B cell (primary cell): Measurements from ENCODE around the gene DENND2A. TPM values are rescaled to one million over a fixed set of nuclear protein-coding genes. Genes with fewer than 3 reads are reported as not detected.

Source experiments
- ATAC-seq: fragments of 200-7000 bp; cut with Tn5 transposase; one replicate; pipeline ENCODE4 v1.10.0; 2021; ENCODE audit warnings: low read depth, mild to moderate bottlenecking, moderate number of reproducible peaks, moderate library complexity
- CTCF ChIA-PET: fragments of 350-600 bp; sonication (Branson Sonifier 250); formaldehyde crosslinking; loops from one replicate; lab custom pipeline; 2021; ENCODE audit warnings: antibody characterized with exemption, inconsistent platforms; lab: Charles Lee
- POLR2A ChIA-PET: fragments of 350-600 bp; sonication (Branson Sonifier 250); formaldehyde crosslinking; loops from one replicate; lab custom pipeline; 2021; ENCODE audit warnings: antibody characterized with exemption; lab: Charles Lee
- DNase-seq: peaks from one replicate; pipeline ENCODE4 v3.0.0; 2013
- H2AFZ ChIP-seq: 2 replicates; pipeline ENCODE4 v1.6.1; 2012; ENCODE audit warnings: mild to moderate bottlenecking, low read depth, low read length; ENCODE audit not compliant: insufficient read depth, poor library complexity, severe bottlenecking
- H3K27ac ChIP-seq, 2 donors: 1 replicate in 1 of 2; 2 replicates in 1 of 2; pipeline ENCODE4 v1.5.1; 2012 to 2013; ENCODE audit warnings: low read length in 2 of 2, mild to moderate bottlenecking in 2 of 2, moderate library complexity in 1 of 2
- H3K27me3 ChIP-seq, 4 experiments: fragments of 200-600 bp in 1 of 4; sonication (generic) in 1 of 4; replicated peaks in 1 of 4; 1 replicate in 2 of 4; 2 replicates in 2 of 4; pipeline versions ENCODE4 v1.6.1 to v1.7.0; 2013 to 2016; ENCODE audit warnings: low read length in 3 of 4, mild to moderate bottlenecking in 2 of 4, mixed read lengths in 1 of 4, moderate library complexity in 1 of 4; ENCODE audit not compliant: insufficient read depth in 4 of 4, control insufficient read depth in 3 of 4; ENCODE audit errors: control extremely low read depth in 1 of 4
- H3K36me3 ChIP-seq, 2 experiments: replicated peaks in 1 of 2; 1 replicate in 1 of 2; 2 replicates in 1 of 2; pipeline versions ENCODE4 v1.6.1 to v1.7.1; 2013; ENCODE audit warnings: low read length in 1 of 2; ENCODE audit not compliant: insufficient read depth in 2 of 2, control insufficient read depth in 1 of 2; ENCODE audit errors: control extremely low read depth in 1 of 2, extremely low read depth in 1 of 2
- H3K4me1 ChIP-seq, 2 donors: fragments of 200-600 bp in 1 of 2; sonication (generic) in 1 of 2; 1 replicate in 1 of 2; 2 replicates in 1 of 2; pipeline versions ENCODE4 v1.5.1 to v1.6.1; 2013 to 2017; ENCODE audit warnings: low read length in 2 of 2; ENCODE audit not compliant: control insufficient read depth in 2 of 2, insufficient read depth in 2 of 2
- H3K4me2 ChIP-seq: replicated peaks from 2 replicates; pipeline ENCODE3; 2012; ENCODE audit warnings: mild to moderate bottlenecking, low read depth, low read length; ENCODE audit not compliant: poor library complexity, severe bottlenecking
- H3K4me3 ChIP-seq, 5 experiments: fragments of 200-600 bp in 1 of 5; sonication (generic) in 1 of 5; 1 replicate in 3 of 5; 2 replicates in 2 of 5; pipeline versions ENCODE4 v1.5.1 to v1.7.0; 2011 to 2016; ENCODE audit warnings: low read length in 4 of 5, mild to moderate bottlenecking in 4 of 5, low read depth in 2 of 5, control low read depth in 1 of 5, moderate library complexity in 1 of 5; ENCODE audit not compliant: insufficient read depth in 1 of 5; ENCODE audit errors: control extremely low read depth in 1 of 5, extremely low read depth in 1 of 5
- H3K79me2 ChIP-seq: fragments of 200-600 bp; sonication (generic); one replicate; pipeline ENCODE4 v1.6.0; 2016; ENCODE audit warnings: low read length; ENCODE audit not compliant: control insufficient read depth, insufficient read depth
- H3K9ac ChIP-seq: fragments of 200-600 bp; sonication (generic); 2 replicates; pipeline ENCODE4 v1.6.1; 2017; ENCODE audit warnings: mild to moderate bottlenecking, low read length, moderate library complexity
- H3K9me3 ChIP-seq, 3 donors: one replicate each; pipeline versions ENCODE4 v1.6.1 to v1.7.1; 2013; ENCODE audit warnings: low read length in 2 of 3; ENCODE audit not compliant: control insufficient read depth in 2 of 3, insufficient read depth in 1 of 3; ENCODE audit errors: control extremely low read depth in 1 of 3
- H4K20me1 ChIP-seq: 2 replicates; pipeline ENCODE4 v1.6.0; 2012; ENCODE audit warnings: mild to moderate bottlenecking, low read length; ENCODE audit not compliant: insufficient read depth, control insufficient read depth, poor library complexity, severe bottlenecking
- H3K27ac Mint-ChIP-seq: one replicate; pipeline ENCODE4 v1.8.0; 2021; ENCODE audit warnings: mixed read lengths
- H3K27me3 Mint-ChIP-seq: one replicate; pipeline ENCODE4 v1.8.0; 2021; ENCODE audit warnings: mixed read lengths
- H3K4me1 Mint-ChIP-seq: one replicate; pipeline ENCODE4 v1.8.0; 2021; ENCODE audit warnings: mixed read lengths
- H3K4me3 Mint-ChIP-seq: one replicate; pipeline ENCODE4 v1.8.0; 2021; ENCODE audit warnings: mixed read lengths
- H3K9me3 Mint-ChIP-seq: one replicate; pipeline ENCODE4 v1.8.0; 2022; ENCODE audit warnings: mixed read lengths; ENCODE audit not compliant: insufficient read depth
- EZH2 ChIP-seq: IDR thresholded peaks from 2 replicates; pipeline ENCODE4 v1.6.1; 2012; ENCODE audit warnings: borderline replicate concordance, low read depth, mild to moderate bottlenecking, moderate library complexity, low read length; ENCODE audit not compliant: insufficient read depth, poor library complexity, severe bottlenecking
- WGBS: methylation state at CpG from one replicate; pipeline ENCODE4 v1.1.5; 2013; ENCODE audit warnings: missing lambda C conversion rate; ENCODE audit not compliant: insufficient coverage; 5-methylcytosine and 5-hydroxymethylcytosine counted together
- intact Hi-C: fragments of 100-400 bp; cut with micrococcal nuclease; formaldehyde crosslinking; loops from one replicate; pipeline ENCODE4 v1.10.0; 2022
- polyA plus RNA-seq: library from polyadenylated mRNA; depleted of rRNA; stranded (reverse); fragments of >200 nt; gene quantifications from 2 replicates; pipeline ENCODE4 v1.2.3, GENCODE V29; 2012
- total RNA-seq, 2 donors: library from RNA; stranded (reverse); fragments of 120-200 nt in 1 of 2; gene quantifications; 1 replicate in 1 of 2; 2 replicates in 1 of 2; pipeline versions ENCODE4 v1.2.3 to v1.2.4, GENCODE V29; 2013 to 2022
- TF ChIP-seq, protein P1 (sequence below): fragments of 200-600 bp; IDR thresholded peaks from one replicate; pipeline ENCODE4 v1.8.0; 2022; ENCODE audit warnings: antibody characterized with exemption, mild to moderate bottlenecking

DENND2A gene
- total and polyA plus RNA-seq, 2 donors (not counting 1 experiment from before 2014, with no cell fraction given) = 0.31 TPM; not detected in 1

DNA sequence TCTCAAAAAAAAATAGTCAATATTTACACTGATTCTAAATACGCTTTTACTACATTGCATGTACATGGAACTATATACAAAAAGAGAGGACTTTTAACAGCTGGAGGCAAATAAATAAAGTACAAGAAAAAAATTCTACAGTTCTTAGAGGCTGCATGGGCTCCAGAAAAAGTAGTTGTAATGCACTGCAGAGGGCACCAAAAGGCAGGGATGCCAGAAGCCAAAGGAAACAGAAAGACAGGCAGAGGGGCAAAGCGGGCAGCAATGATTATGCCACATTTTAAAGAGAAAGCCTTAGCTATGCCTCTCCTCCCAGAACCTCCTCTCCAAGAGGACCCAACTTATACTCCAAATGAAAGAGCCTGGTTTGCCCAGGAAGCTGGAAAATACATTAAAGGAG, 20.5 kb upstream of the DENND2A start:
- Mint-ChIP-seq H3K4me3 (no peak overlapping the region), H3K4me1 (peaks cover 12% of the 10 kb centered on the region), H3K27ac (no peak overlapping the region), H3K27me3 (no peaks in the 10 kb centered on the region), H3K9me3 (no peaks in the 10 kb centered on the region)
- CTCF ChIA-PET = interaction anchor here (0.9 kb wide), 1 partner anchor 12 kb away, joined by 4 read pairs; the partner anchor contains the start of gene ADCK2
- intact Hi-C loops = no loop called here
- peaks cover 10 to 12% of the 10 kb centered on the region in 2 donors for H3K4me1 ChIP-seq
- peaks cover 0 to 4% (median 0%) of the 10 kb centered on the region in 4 experiments for H3K27me3 ChIP-seq
- H2AFZ ChIP-seq = no peak overlapping the region
- H3K4me3 ChIP-seq = no peak overlapping the region
- no peaks in the 10 kb centered on the region for H3K36me3 ChIP-seq
- no peaks in the 10 kb centered on the region for H3K9me3 ChIP-seq
- no peak for TF ChIP-seq EZH2
- TF ChIP-seq, protein P1, sequence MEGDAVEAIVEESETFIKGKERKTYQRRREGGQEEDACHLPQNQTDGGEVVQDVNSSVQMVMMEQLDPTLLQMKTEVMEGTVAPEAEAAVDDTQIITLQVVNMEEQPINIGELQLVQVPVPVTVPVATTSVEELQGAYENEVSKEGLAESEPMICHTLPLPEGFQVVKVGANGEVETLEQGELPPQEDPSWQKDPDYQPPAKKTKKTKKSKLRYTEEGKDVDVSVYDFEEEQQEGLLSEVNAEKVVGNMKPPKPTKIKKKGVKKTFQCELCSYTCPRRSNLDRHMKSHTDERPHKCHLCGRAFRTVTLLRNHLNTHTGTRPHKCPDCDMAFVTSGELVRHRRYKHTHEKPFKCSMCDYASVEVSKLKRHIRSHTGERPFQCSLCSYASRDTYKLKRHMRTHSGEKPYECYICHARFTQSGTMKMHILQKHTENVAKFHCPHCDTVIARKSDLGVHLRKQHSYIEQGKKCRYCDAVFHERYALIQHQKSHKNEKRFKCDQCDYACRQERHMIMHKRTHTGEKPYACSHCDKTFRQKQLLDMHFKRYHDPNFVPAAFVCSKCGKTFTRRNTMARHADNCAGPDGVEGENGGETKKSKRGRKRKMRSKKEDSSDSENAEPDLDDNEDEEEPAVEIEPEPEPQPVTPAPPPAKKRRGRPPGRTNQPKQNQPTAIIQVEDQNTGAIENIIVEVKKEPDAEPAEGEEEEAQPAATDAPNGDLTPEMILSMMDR = no peak
- H4K20me1 ChIP-seq = no peaks in the 10 kb centered on the region
- no peak overlapping the region for H3K9ac ChIP-seq
- H3K4me2 ChIP-seq = no peak overlapping the region
- POLR2A ChIA-PET = interaction anchor here (0.6 kb wide), 1 partner anchor 169 kb away, joined by 3 read pairs; no protein-coding TSS in a partner anchor
- no peak for ATAC-seq
- no peak for DNase-seq
- WGBS = 29% methylated on average over 1 of the region's 2 CpGs
- H3K27ac ChIP-seq = no peak overlapping the region
- no peaks in the 10 kb centered on the region for H3K79me2 ChIP-seq

DNA sequence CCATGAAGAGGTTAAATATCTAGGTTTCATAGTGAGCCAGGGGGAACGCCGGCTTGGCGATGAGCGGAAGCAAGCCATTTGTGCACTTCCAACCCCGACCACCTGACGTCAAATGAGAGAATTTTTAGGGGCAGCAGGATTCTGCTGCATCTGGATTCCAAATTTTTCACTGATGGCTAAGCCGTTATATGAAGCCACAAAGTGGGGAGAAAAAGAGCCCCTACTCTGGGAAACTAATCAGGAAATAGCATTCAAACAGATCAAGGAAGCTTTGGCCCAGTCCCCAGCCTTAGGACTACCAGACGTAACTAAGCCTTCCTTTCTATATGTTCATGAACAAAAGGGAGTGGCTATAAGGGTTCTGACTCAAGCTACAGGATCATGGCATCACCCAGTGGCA, 19.2 kb upstream of the DENND2A start:
- H3K4me2 ChIP-seq = no peak overlapping the region
- no peak overlapping the region for H3K27ac ChIP-seq
- H3K27me3 Mint-ChIP-seq = no peaks in the 10 kb centered on the region
- ChIA-PET CTCF (interaction anchor here (1.2 kb wide), 1 partner anchor 9 kb away, joined by 3 read pairs; no protein-coding TSS in a partner anchor), POLR2A (no interaction called here)
- no peak overlapping the region for H3K4me3 Mint-ChIP-seq
- TF ChIP-seq EZH2 = no peak
- TF ChIP-seq, protein P1 = no peak
- WGBS = 83% methylated on average over 1 of the region's 8 CpGs
- no peaks in the 10 kb centered on the region for H3K9me3 ChIP-seq
- no peaks in the 10 kb centered on the region for H3K36me3 ChIP-seq
- H3K4me1 ChIP-seq = peaks cover 12 to 13% of the 10 kb centered on the region in 2 donors
- DNase-seq = no peak
- no peaks in the 10 kb centered on the region for H4K20me1 ChIP-seq
- H3K9me3 Mint-ChIP-seq = no peaks in the 10 kb centered on the region
- peaks cover 0 to 4% (median 0%) of the 10 kb centered on the region in 4 experiments for H3K27me3 ChIP-seq
- no peak overlapping the region for H2AFZ ChIP-seq
- H3K79me2 ChIP-seq = no peaks in the 10 kb centered on the region
- H3K4me1 Mint-ChIP-seq = peaks cover 17% of the 10 kb centered on the region
- H3K4me3 ChIP-seq = no peak overlapping the region
- no peak overlapping the region for H3K27ac Mint-ChIP-seq
- intact Hi-C loops = no loop called here
- ATAC-seq = no peak
- no peak overlapping the region for H3K9ac ChIP-seq
